PC-3 (cell line): ENCODE data around the gene MSL3. TPM values are rescaled to one million over a fixed set of nuclear protein-coding genes. Genes with fewer than 3 reads are reported as not detected.
A peak's percentile ranks its signal among the peaks of the same experiment; 100 is the strongest.

ENCODE experiments used
- ATAC-seq: fragments of 200-7000 bp; cut with Tn5 transposase; 2 replicates; pipeline ENCODE4 v1.9.1; 2020; ENCODE audit warnings: mild to moderate bottlenecking, moderate library complexity
- BruUV-seq: library from RNA; stranded (reverse); fragments of 400-500 nt; replicated peaks from 2 replicates; lab custom pipeline; 2021; lab: Mats Ljungman, UMichigan
- CTCF ChIA-PET: fragments of 300-600 bp; sonication (Branson Sonifier 250); formaldehyde crosslinking; loops from one replicate; lab custom pipeline; 2022; ENCODE audit warnings: antibody characterized with exemption; lab: Charles Lee
- POLR2A ChIA-PET: fragments of 300-600 bp; sonication (Branson Sonifier 250); formaldehyde crosslinking; loops from one replicate; lab custom pipeline; 2022; ENCODE audit warnings: antibody characterized with exemption; ENCODE audit not compliant: unreplicated experiment; lab: Charles Lee
- DNase-seq: peaks from one replicate; pipeline ENCODE4 v3.0.0-alpha.2; 2015
- H2AFZ ChIP-seq: fragments of 300-600 bp; sonication (generic); 2 replicates; pipeline ENCODE4 v1.6.0; 2016; ENCODE audit warnings: antibody characterized with exemption, low read length
- H3F3A ChIP-seq: fragments of 300-600 bp; sonication (generic); one replicate; pipeline ENCODE4 v1.6.0; 2017; ENCODE audit warnings: antibody characterized with exemption, low read length, control low read depth, mild to moderate bottlenecking; ENCODE audit not compliant: unreplicated experiment
- H3K27ac ChIP-seq: fragments of 300-600 bp; sonication (generic); 2 replicates; pipeline ENCODE4 v1.5.1; 2016; ENCODE audit warnings: mild to moderate bottlenecking, low read length
- H3K27me3 ChIP-seq: fragments of 300-600 bp; sonication (generic); 2 replicates; pipeline ENCODE4 v1.6.1; 2016; ENCODE audit warnings: low read length, mixed read lengths
- H3K36me3 ChIP-seq: fragments of 300-600 bp; sonication (generic); 2 replicates; pipeline ENCODE4 v1.6.1; 2016; ENCODE audit warnings: low read depth, mixed run types, low read length, mixed read lengths
- H3K4me1 ChIP-seq: fragments of 300-600 bp; sonication (generic); 2 replicates; pipeline ENCODE4 v1.5.1; 2016; ENCODE audit warnings: low read length; ENCODE audit not compliant: insufficient read depth
- H3K4me2 ChIP-seq: fragments of 300-600 bp; sonication (generic); 2 replicates; pipeline ENCODE4 v1.6.0; 2016; ENCODE audit warnings: low read length
- H3K4me3 ChIP-seq: fragments of 300-600 bp; sonication (generic); 2 replicates; pipeline ENCODE4 v1.5.1; 2016; ENCODE audit warnings: mild to moderate bottlenecking, low read length, mixed read lengths
- H3K79me2 ChIP-seq: fragments of 300-600 bp; sonication (generic); 2 replicates; pipeline ENCODE4 v1.6.1; 2017; ENCODE audit warnings: low read length, mixed read lengths
- H3K9ac ChIP-seq: fragments of 300-600 bp; sonication (generic); 2 replicates; pipeline ENCODE4 v1.6.0; 2016; ENCODE audit warnings: mild to moderate bottlenecking, low read length
- H3K9me2 ChIP-seq: fragments of 300-600 bp; sonication (generic); replicated peaks from 2 replicates; pipeline ENCODE4 v1.6.1; 2016; ENCODE audit warnings: mixed run types, low read length, mixed read lengths
- H3K9me3 ChIP-seq: fragments of 300-600 bp; sonication (generic); 2 replicates; pipeline ENCODE4 v1.6.1; 2016; ENCODE audit warnings: low read length, mixed read lengths
- H4K20me1 ChIP-seq: fragments of 300-600 bp; sonication (generic); 2 replicates; pipeline ENCODE4 v1.6.1; 2016; ENCODE audit warnings: low read length, mixed read lengths
- CTCF ChIP-seq: fragments of 300-600 bp; sonication (generic); conservative IDR thresholded peaks from 2 replicates; pipeline ENCODE4 v1.5.1; 2017; ENCODE audit warnings: antibody characterized with exemption, low read depth, mild to moderate bottlenecking, low read length
- EZH2 ChIP-seq: fragments of 300-600 bp; sonication (generic); IDR thresholded peaks from one replicate; pipeline ENCODE4 v1.6.1; 2017; ENCODE audit warnings: antibody characterized with exemption, mild to moderate bottlenecking, low read length; ENCODE audit not compliant: unreplicated experiment
- EZH2phosphoT487 ChIP-seq: fragments of 300-600 bp; sonication (generic); IDR thresholded peaks from 2 replicates; pipeline ENCODE4 v1.6.1; 2018; ENCODE audit warnings: mild to moderate bottlenecking, antibody characterized with exemption, low read length, borderline replicate concordance
- intact Hi-C: fragments of 100-400 bp; cut with micrococcal nuclease; formaldehyde crosslinking; loops from 2 replicates; pipeline ENCODE4 v1.9.0; 2023
- total RNA-seq: library from RNA; depleted of rRNA; stranded (reverse); fragments of >200 nt; gene quantifications from 2 replicates; pipeline ENCODE4 v1.2.3, GENCODE V29; 2014

Gene MSL3
- total RNA-seq, 1 experiment from 2014 or later = 30.3 TPM

GRCh38 chrX:11786862-11787261 is 28.8 kb downstream of the MSL3 start:
- ATAC-seq (no peak), DNase-seq (no peak)
- H3K4me1 ChIP-seq = peaks cover 7% of the 10 kb centered on the region
- no peak overlapping the region for H3K27ac ChIP-seq
- CTCF ChIA-PET = no interaction called here
- no peaks in the 10 kb centered on the region for H4K20me1 ChIP-seq
- no peaks in the 10 kb centered on the region for H3K9me3 ChIP-seq
- H3K27me3 ChIP-seq = no peaks in the 10 kb centered on the region
- H3K36me3 ChIP-seq = no peaks in the 10 kb centered on the region
- no peaks in the 10 kb centered on the region for H3K79me2 ChIP-seq
- no peak overlapping the region for H3K4me3 ChIP-seq
- POLR2A ChIA-PET = interaction anchor here (0.7 kb wide), 1 partner anchor 80 kb away, joined by 3 read pairs; no protein-coding TSS in a partner anchor
- no TSS peak for BruUV-seq
- H3F3A ChIP-seq = no peaks in the 10 kb centered on the region
- no peak overlapping the region for H3K4me2 ChIP-seq
- no peak overlapping the region for H2AFZ ChIP-seq
- intact Hi-C loops = no loop called here
- H3K9me2 ChIP-seq = no peaks in the 10 kb centered on the region
- H3K9ac ChIP-seq = no peak overlapping the region
- TF ChIP-seq EZH2phosphoT487 (no peak), CTCF (no peak), EZH2 (no peak)

- Histone ChIP-seq H3K9me2 (no peaks in the 10 kb centered on the region), H3K36me3 (no peaks in the 10 kb centered on the region), H3K27ac (no peak overlapping the region), H3K9ac (no peak overlapping the region), H3K9me3 (no peaks in the 10 kb centered on the region), H3K27me3 (no peaks in the 10 kb centered on the region), H3K4me1 (peaks cover 8% of the 10 kb centered on the region), H3K79me2 (no peaks in the 10 kb centered on the region), H3K4me3 (no peak overlapping the region), H2AFZ (no peak overlapping the region), H3F3A (no peaks in the 10 kb centered on the region), H4K20me1 (no peaks in the 10 kb centered on the region), H3K4me2 (no peak overlapping the region)
- ChIA-PET POLR2A (no interaction called here), CTCF (no interaction called here)
- intact Hi-C loops = no loop called here
- BruUV-seq = no TSS peak
- ATAC-seq = no peak
- peak; percentile 20 for DNase-seq
- TF ChIP-seq EZH2 (no peak), EZH2phosphoT487 (no peak), CTCF (peak; percentile 50; the same call in 1 of the 2 replicates)
Measured at GRCh38 chrX:11787564-11787963, 29.5 kb downstream of the MSL3 start.

GRCh38 chrX:11789809-11790208 is 31.8 kb downstream of the MSL3 start:
- no TSS peak for BruUV-seq
- H3K9ac ChIP-seq = no peak overlapping the region
- ATAC-seq = no peak
- no peaks in the 10 kb centered on the region for H3K9me3 ChIP-seq
- H3K4me2 ChIP-seq = no peak overlapping the region
- H4K20me1 ChIP-seq = no peaks in the 10 kb centered on the region
- TF ChIP-seq CTCF (no peak), EZH2phosphoT487 (no peak), EZH2 (no peak)
- no peak overlapping the region for H3K27ac ChIP-seq
- H3K36me3 ChIP-seq = no peaks in the 10 kb centered on the region
- H2AFZ ChIP-seq = no peak overlapping the region
- CTCF ChIA-PET = no interaction called here
- H3F3A ChIP-seq = no peaks in the 10 kb centered on the region
- intact Hi-C loops = no loop called here
- H3K79me2 ChIP-seq = no peaks in the 10 kb centered on the region
- H3K4me3 ChIP-seq = no peak overlapping the region
- POLR2A ChIA-PET = no interaction called here
- DNase-seq = no peak
- H3K4me1 ChIP-seq = peaks cover 13% of the 10 kb centered on the region
- no peaks in the 10 kb centered on the region for H3K9me2 ChIP-seq
- H3K27me3 ChIP-seq = no peaks in the 10 kb centered on the region
